Skin epidermis (tissue), 12 donors: ENCODE measurements around the gene GART.

Experiments
- H3K27ac ChIP-seq, 21 experiments: fragments of 200-600 bp; sonication (generic) in 11 of 21; one replicate each; pipeline ENCODE4 v1.5.0; 2020; ENCODE audit warnings: mild to moderate bottlenecking in 3 of 21, inconsistent platforms in 2 of 21, moderate library complexity in 2 of 21
- H3K4me3 ChIP-seq, 7 experiments: fragments of 200-600 bp; sonication (generic) in 2 of 7; one replicate each; pipeline ENCODE4 v1.5.0; 2020; ENCODE audit warnings: inconsistent platforms in 2 of 7, mild to moderate bottlenecking in 2 of 7, moderate library complexity in 1 of 7

The GART gene

DNA sequence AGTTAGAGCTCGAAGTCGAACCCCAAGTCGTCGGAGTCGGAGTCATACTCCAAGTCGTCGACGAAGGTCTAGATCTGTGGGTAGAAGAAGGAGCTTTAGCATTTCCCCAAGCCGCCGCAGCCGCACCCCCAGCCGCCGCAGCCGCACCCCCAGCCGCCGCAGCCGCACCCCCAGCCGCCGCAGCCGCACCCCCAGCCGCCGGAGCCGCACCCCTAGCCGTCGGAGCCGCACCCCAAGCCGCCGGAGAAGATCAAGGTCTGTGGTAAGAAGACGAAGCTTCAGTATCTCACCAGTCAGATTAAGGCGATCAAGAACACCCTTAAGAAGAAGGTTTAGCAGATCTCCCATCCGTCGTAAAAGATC is 13.0 kb upstream of the GART start:
- H3K27ac ChIP-seq = no peak overlapping the region

GRCh38 chr21:33554236-33554981 is 12.5 kb upstream of the GART start:
- Histone ChIP-seq H3K4me3 (no peak overlapping the region), H3K27ac (no peak overlapping the region)

More for the DNA sequence above, 13.0 kb upstream of the GART start:
- no peak overlapping the region for H3K4me3 ChIP-seq

GRCh38 chr21:33552999-33553598 is 11.2 kb upstream of the GART start:
- Histone ChIP-seq H3K27ac (no peak overlapping the region), H3K4me3 (no peak overlapping the region)

- H3K4me3 ChIP-seq = no peak overlapping the region
- H3K27ac ChIP-seq = no peak overlapping the region
Observed at GRCh38 chr21:33552093-33552998, 10.4 kb upstream of the GART start.

GRCh38 chr21:33551664-33552063 is 9.7 kb upstream of the GART start:
- no peak overlapping the region for H3K27ac ChIP-seq
- no peak overlapping the region for H3K4me3 ChIP-seq

GRCh38 chr21:33550772-33551660 is 9.1 kb upstream of the GART start:
- H3K27ac ChIP-seq = no peak overlapping the region
- no peak overlapping the region for H3K4me3 ChIP-seq

- Histone ChIP-seq H3K27ac (no peak overlapping the region), H3K4me3 (no peak overlapping the region)
Observed at GRCh38 chr21:33549848-33550771, 8.2 kb upstream of the GART start.

DNA sequence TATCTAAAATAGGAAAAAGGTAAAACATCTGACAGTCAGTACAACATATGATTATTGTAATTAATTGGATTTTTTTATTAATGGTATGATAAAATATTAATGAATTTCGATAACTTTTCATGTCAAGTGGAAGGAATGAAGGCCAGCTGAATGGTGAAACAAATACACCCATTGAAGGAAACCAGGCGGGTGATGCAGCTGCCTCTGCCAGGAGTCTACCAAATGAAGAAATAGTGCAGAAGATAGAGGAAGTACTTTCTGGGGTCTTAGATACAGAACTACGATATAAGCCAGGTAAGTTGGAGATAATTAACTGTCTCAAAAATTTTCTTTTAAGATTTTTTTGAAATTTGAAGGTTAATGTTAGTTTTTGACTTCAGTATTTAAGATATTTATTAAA is 4.2 kb upstream of the GART start:
- Histone ChIP-seq H3K4me3 (no peak overlapping the region), H3K27ac (no peak overlapping the region)

- peak overlapping the region in 5 of 21 experiments; percentile 99 to 100 (median 99) for H3K27ac ChIP-seq
- peak overlapping the region; percentile 59 to 86 (median 81) for H3K4me3 ChIP-seq
Observed at GRCh38 chr21:33544451-33545195, 2.7 kb upstream of the GART start.

- peak overlapping the region; percentile 59 to 86 (median 81) for H3K4me3 ChIP-seq
- H3K27ac ChIP-seq = peak overlapping the region; percentile 89 to 100 (median 99)
Observed at GRCh38 chr21:33543505-33544129, 1.7 kb upstream of the GART start.

- Histone ChIP-seq H3K4me3 (peak within 1 kb of the TSS; percentile 59 to 86 (median 81)), H3K27ac (peak within 1 kb of the TSS; percentile 97 to 100 (median 99))
Observed at GRCh38 chr21:33542640-33543504, 955 bp upstream of the GART start, which contains the start of gene SON. TSS of gene SON (plus strand) at chr21:33543038. CDS start at chr21:33543093, 55 bp downstream.

- Histone ChIP-seq H3K4me3 (peak overlapping the region; percentile 59 to 86 (median 81)), H3K27ac (peak overlapping the region; percentile 88 to 100 (median 99))
Observed at GRCh38 chr21:33541105-33541711, 709 bp downstream of the GART start.

- Histone ChIP-seq H3K4me3 (peak overlapping the region in 5 of 7 experiments; percentile 59 to 86 (median 73)), H3K27ac (peak overlapping the region in 13 of 21 experiments; percentile 88 to 100 (median 99))
Observed at GRCh38 chr21:33540711-33541104, 1.2 kb downstream of the GART start.

DNA sequence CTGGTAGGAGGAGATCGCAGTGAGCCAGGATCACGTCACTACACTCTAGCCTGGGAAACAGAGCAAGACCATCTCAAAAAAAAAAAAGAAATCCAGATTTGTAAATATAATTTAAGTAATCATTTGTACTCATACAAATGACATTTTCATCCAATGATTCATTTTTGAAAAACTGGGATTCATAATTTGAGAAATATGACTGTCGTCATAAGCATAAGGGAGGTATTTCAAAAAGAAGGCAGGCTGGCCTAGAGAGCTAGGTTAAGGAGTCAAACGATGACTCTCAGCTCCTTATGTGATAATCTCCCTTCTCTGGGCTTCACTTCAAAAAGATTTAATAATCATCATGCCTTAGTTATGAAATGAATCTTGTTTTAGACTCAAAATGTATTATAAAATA is 2.3 kb downstream of the GART start:
- Histone ChIP-seq H3K4me3 (no peak overlapping the region), H3K27ac (no peak overlapping the region)

GRCh38 chr21:33537212-33537611 is 4.7 kb downstream of the GART start:
- H3K4me3 ChIP-seq = no peak overlapping the region
- no peak overlapping the region for H3K27ac ChIP-seq

DNA sequence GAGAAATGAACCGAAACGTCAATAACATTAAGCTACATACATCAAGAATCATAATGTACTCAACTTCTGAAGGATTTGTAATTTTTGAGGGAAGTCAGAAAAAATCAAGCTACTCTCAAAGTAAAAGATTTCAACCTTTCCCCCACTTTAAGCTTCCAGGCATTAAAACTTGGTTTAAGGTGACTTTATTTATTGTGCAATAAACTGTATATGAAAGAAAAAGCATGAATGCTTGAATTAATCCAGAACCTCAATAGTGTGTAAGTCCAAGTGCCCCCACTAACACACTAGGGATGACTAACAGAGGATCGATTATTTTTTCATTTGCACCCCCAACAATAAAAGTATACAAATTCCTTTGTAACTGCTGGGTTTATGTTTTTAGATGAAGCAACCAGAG is 10.9 kb downstream of the GART start:
- Histone ChIP-seq H3K4me3 (no peak overlapping the region), H3K27ac (no peak overlapping the region)
